Posterior vena cava (tissue), 2 donors: ENCODE data around the gene EFCAB5. TPM values are rescaled to one million over a fixed set of nuclear protein-coding genes. Genes with fewer than 3 reads are reported as not detected.
"Not testable (repeated sequence)": the region's sequence is repeated elsewhere in the genome, so short reads cannot be mapped to it uniquely, and the experiment has no call there.

Experiments used
- DNase-seq: peaks from one replicate; pipeline ENCODE4 v3.0.0-alpha.2; 2020; ENCODE audit warnings: low spot score
- intact Hi-C, 2 donors: fragments of 100-400 bp; cut with DNase I; formaldehyde crosslinking; loops; one replicate each; pipeline versions ENCODE4 v1.14.1 to v1.14.2; 2022 to 2023
- long read RNA-seq, 2 donors: library from polyadenylated mRNA; unstranded; transcript quantifications; one replicate each; pipeline ENCODE4 v2.0.0, GENCODE V29; 2020 to 2021
- total RNA-seq, 2 donors: library from RNA; stranded (reverse); fragmentation: NEBNext Ultra II Directional; extraction: Animal tissue kit (Norgen Biotek cat#: 25700); gene quantifications; one replicate each; pipeline ENCODE4 v1.2.1, GENCODE V29; 2021
- donor health status: DM: yes; HTN: yes; CAD: no.
- donor health status: DM: yes; HTN: yes; CAD: no.

Gene EFCAB5
- 1 to 10 TPM in 1 of 2 donors, under 1 TPM in 1; 0.14 to 1.2 TPM for total RNA-seq
- long read RNA-seq, donor 1, result 0 reads
- long read RNA-seq, donor 2, result 0 reads

DNA sequence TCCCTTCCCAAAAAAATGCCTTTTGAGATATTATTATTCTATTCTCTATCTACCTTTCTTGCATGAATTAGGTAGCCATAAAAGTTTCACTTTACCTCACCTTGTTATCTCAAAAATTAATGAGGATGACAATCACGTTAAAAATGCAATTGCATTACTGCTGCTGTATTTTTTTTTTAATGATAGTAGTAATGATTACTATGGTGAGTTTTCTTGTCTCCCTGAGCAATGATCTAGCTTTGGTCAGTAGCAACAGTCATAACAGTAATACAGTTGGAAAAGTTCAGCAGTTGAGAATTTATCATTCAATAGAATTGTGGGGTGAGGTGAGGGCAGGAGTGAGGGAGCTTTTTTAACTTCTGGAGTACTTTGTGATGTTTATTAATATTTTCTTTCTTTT is at the start of gene EFCAB5:
Gene EFCAB5 (plus strand): TSS at position 301 of the 400 bp plus-strand sequence. CDS start 163 bp downstream, outside the sequence.
- DNase-seq, result no peak
- intact Hi-C loops, result no loop called here

DNA sequence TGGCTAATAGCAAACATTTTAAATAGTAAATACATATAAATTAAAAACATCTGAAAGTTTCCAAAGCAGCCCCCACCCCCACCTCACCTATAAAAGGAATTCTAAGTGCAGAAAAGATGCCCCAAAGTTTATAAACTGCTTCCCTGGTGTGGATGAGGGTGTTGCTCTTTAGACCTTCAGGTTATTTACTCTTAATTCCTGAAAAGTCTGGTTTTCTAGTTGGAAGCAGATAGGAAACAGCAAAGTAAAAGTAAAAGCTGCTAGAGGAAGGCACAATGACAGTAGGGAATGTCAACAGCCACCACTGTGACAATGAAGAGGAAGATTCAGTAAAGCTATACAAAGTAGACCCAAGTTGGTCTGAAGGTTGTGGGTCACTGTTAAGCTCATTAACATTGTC is 49.2 kb upstream of the EFCAB5 start:
- DNase-seq, result no peak

DNA sequence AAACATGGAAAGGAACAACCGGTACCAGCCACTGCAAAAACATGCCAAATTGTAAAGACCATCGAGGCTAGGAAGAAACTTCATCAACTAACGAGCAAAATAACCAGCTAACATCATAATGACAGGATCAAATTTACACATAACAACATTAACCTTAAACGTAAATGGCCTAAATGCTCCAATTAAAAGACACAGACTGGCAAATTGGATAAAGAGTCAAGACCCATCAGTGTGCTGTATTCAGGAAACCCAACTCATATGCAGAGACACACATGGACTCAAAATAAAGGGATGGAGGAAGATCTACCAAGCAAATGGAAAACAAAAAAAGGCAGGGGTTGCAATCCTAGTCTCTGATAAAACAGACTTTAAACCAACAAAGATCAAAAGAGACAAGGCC is 44.3 kb upstream of the EFCAB5 start:
- intact Hi-C loops, result not testable (repeated sequence)

More for the DNA sequence above, 49.2 kb upstream of the EFCAB5 start:
- intact Hi-C loops, result no loop called here

DNA sequence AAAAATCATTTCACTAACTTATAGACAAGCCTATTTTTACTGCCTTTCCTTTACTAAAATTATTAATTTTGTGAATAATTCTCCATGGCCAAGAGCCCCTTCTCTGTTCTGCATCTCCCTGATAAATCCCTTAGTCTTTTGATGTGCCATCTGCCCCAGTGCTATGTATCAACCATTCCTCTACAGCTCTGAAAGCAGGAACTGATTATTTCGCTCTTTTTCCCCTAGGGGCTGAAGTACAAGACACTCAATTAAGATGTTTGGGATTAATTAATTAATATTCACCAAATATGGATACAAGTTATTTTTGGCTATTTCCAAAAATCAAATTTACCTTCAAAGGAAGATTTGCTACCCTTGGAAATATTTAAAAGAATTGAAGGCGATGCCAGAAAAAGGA is 38.0 kb upstream of the EFCAB5 start:
- intact Hi-C loops, result no loop called here
- DNase-seq, result no peak

More for the DNA sequence above, 44.3 kb upstream of the EFCAB5 start:
- not testable (repeated sequence) for DNase-seq

DNA sequence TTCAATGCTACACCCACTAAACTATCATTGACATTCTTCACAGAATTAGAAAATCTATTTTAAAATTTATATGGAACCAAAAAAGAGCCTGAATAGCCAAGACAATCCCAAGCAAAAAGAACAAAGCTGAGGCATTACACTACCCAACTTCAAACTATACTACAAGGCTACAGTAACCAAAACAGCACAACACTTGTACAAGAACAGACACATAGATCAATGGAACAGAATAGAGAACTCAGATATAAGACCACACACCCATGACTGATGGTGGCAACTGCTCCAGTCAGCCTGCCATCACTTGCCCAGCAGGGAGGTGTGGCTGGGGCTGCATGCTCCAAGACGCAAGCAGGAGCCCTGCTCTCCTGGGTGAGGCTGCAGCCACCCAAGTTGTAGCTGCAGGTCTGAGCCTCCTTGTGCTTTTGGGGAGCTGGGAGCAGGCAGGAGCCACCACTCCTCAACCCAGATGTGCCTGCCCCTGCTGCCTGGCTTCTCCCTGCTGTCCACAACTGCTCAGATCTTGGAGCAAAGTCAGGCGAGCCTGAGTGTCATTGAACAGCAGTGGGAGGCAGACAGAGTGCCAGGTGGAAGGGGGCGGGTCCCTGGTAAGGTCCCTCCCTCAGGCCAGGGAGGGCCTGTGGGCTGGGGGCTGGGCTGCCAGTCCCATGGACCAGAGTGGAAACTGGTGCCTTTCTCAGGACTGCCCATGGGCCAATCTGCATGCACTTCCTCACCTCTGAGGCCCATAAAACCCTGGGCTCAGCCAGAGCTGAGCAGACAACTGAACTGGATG is 36.2 kb upstream of the EFCAB5 start:
- DNase-seq, result no peak

DNA sequence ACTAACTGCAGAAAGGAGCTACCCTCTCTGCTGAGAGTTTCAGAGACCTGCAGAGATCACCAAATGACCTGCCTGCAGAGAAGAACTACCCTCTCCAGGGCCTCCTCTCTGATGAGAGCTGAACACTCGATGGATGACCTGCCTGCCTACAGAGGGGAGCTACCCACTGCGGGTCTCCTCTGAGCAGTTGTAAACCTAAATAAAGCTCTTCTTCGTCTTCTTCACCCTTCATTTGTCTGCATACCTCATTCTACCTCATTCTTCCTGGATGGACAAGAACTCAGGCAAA is 35.6 kb upstream of the EFCAB5 start:
- intact Hi-C loops, result no loop called here

More for the DNA sequence above, 36.2 kb upstream of the EFCAB5 start:
- intact Hi-C loops, result no loop called here

DNA sequence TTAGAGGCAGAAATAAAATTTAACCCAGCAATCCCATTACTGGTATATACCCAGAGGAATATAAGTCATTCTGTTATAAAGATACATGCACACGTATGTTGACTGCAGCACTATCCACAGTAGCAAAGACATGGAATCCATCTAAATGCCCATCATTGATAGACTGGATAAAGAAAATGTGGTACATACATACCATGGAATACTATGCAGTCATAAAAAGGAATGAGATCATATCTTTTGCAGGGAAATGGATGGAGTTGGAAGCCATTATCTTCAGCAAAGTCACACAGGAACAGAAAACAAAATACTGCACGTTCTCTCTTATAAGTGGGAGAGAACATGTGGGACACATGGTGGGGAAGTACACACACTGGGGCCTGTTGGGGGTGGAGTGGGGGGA is 34.5 kb upstream of the EFCAB5 start:
- no peak for DNase-seq
- intact Hi-C loops, result no loop called here

More for the DNA sequence above, 35.6 kb upstream of the EFCAB5 start:
- no peak for DNase-seq

DNA sequence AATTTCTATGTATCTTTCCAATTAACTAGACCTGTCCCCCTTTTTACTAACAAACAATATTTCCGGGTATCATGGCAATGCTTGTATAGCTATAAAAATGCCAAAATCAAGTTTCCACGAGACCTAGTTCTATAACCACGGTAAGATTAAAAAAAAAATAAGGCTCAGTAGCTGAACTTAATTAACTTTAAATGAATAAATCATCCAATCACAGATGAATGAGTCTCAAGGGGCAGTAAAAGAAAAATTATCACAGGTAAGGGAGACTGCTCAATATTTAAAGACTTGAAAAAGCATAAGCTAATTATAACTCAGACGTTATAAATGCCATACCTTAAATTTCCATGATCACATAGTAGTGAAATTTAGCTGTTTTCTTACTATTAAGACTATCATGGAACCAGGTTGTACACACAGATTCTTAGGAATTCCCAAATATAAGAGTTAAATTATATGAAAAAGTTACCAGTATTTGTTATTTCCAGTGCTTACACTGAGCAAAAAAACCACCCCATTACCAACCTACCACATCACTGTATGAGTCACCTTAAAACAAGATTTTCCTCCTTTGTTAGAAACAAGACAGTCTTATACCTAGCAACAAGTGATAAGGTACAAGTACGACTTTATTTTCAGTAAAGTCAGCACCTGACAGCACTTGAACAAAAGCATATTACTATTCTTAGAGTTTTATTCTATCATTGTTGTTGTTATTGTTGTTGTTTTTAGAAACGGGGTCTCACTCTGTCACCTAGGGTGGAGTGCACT is 32.0 kb upstream of the EFCAB5 start:
- intact Hi-C loops, result no loop called here
- no peak for DNase-seq

DNA sequence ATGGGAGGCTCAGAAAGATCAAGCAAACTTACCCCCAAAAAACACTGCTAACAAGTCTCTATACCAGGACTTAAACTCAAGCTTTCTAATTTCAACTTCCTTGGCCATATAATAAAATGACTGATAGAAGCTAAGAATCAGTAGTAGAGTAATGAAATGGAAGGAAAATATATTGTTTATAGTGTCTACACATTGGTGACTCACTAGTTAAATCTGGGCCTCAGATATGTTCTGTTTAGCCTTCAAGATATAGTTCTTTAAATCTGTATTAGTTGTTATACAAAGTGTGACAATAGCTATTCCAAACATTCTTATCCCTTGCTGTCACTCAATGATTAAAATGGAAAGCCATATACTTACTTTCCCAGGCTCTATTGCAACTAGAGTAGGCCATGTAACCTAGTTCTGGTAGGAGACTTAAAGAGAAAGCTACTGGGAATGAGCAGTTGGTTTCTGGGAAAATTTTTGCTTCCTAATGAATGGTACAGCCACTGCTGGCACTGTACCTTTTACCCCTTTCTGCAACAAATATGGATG is 29.7 kb upstream of the EFCAB5 start:
- no peak for DNase-seq
- intact Hi-C loops, result no loop called here

DNA sequence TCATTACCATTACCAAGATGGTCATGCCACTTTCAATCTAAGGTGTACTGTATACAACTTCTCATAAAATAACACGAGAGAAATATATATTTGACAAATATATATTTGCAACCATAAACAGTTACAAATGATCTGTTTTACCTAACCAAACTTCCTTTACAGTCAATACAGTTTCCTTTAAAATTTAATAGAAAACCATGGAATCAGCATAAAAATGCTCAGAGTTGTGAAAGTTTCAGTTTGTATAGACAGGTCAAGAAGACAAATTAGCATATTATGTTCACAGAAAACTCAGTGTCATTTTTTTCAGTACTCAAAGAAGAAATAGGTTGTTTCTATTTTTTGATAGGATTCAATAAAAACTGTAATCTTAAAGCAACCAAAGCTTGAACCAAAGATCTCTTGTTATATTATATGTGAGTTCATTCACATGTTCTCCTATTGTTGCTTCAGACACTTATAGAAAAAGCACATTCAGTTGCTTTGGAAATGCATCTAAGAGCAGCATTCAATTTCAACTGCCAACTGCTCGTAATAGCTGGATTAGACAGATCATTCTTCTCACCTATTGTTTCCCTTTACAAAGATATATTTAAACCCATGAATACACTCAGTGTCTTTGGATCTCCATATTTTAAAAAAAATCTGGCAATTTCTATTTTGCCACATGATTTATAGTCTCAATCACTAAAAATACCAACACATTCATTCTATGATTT is 26.5 kb upstream of the EFCAB5 start:
- no peak for DNase-seq
- intact Hi-C loops, result loop anchor here in 1 of 2 donors (5.0 kb wide), 1 partner anchor 1547 kb away; no protein-coding TSS in a partner anchor

DNA sequence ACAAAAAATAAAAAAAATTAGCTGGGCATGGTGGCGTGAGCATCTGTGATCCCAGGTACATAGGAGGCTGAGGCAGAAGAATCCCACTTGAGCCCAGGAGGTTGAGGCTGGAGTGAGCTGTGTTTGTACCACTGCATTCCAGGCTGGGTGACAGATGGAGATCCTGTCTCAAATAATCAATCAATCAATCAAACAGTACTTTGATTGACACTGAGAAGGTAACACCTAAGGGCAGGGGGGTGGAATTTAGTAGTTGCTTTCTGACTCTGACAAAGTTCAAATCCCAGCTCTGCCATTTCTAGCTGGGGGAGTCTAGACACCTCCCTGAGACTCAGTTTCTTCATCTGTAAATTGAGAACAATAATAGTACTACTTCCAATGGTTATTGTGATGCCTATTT is 23.4 kb upstream of the EFCAB5 start:
- DNase-seq, result no peak
- intact Hi-C loops, result loop anchor here in 1 of 2 donors (5.0 kb wide), 1 partner anchor 1544 kb away; no protein-coding TSS in a partner anchor

DNA sequence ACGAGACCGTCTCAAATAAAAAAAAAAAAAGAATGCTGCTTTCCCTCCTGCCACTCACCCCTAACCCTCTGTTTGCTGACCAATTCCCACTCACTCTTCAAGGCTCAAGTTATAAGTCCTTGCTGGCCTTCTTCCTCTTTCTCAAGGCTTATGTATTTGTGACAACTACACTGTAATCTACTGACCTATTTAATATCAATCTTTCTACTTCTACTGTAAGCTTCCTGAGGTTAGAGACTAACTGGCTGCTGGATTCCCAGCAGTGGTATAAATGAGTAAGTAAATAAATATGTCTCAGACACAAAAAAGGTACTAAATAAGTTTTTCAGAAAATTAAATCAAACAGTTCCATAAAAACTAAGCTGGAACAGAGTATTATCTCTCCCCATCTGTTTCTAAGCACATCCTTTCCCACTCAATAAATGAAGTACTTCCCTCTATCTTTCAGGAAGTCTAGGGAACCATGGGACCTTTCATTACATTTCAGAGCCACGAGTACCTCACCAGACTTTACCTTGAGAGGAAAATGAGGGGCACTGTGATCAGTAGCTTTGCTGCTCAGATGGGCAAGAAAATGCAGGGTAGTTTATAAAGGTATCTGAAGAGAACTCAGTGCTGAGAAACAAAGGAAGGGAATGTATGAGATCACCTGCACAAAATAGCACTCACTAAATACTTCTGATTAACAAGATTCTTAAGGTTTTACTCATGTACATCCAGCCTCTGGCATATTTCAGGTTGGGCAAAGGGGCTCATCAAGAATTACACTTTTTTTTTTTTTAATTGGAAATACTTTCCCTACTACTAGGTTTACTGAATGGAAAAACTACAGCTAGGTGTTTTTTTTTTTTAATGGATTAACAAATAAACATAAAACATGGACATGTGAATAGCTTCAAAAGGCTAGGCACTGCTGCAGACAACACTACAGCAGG is 22.2 kb upstream of the EFCAB5 start:
- DNase-seq, result no peak
- intact Hi-C loops, result loop anchor here in 1 of 2 donors (5.0 kb wide), 1 partner anchor 1543 kb away; no protein-coding TSS in a partner anchor

DNA sequence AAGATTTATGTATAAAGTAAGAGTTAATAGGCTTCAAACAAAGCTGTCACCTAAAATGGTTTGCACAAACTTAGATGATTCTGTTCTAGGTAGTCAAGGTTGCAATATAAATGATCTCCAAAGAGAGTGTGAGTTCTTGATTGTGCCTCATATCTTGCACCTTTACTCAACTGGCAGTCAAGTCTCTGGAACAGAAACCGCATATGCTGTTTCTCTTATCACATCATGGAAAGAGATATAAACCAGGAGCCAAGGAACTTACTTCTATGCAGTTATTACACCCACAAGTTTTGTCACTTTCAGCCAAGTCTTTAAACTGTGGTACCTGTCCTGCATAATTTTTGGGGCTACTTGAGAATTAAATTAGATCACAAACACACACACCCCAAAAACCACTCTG is 16.6 kb upstream of the EFCAB5 start:
- intact Hi-C loops, result no loop called here

DNA sequence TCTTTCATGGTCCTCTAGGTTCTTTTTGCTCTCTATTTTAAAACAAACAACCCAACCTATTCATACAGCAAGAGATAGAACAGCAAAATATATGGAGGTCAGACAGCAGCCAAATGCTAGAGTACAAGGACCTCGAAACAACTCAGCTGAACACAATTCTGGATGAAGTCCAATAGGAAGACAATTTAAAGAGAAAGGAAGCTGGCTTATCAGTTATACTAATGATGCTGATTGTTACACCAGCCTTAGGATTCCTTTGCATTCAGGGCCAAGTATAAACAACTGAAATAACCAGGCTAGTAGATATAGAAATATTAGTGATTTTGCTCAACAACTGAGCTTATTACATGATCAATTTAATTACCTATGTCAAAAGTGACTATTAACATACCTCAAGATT is 13.9 kb upstream of the EFCAB5 start:
- intact Hi-C loops, result no loop called here

More for the DNA sequence above, 16.6 kb upstream of the EFCAB5 start:
- DNase-seq, result no peak

DNA sequence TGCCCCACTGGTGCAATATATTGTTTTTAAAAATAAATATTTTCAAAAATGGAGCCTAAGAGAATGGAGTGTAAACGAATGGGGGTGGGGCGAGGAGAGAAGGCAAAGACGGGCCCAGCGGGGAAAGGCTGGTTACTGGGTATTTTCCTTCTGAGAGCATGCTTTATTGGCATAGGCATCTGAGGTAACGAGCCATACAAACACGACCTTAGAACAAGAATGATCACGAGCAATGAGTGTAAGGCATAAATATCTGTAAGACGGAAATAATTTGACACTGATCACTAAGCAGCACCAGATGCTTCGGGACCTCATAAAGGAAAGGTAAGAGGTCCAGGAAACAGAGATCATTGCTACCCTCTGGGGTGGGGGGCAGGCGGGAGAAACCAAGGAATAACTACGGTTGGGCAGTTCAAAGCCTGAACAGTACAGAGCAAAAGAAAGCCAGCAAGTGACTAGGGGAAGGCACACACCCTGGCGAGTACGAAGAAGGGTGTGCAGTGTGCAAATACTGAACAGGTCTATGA is 12.4 kb upstream of the EFCAB5 start:
- DNase-seq, result no peak
- intact Hi-C loops, result no loop called here

More for the DNA sequence above, 13.9 kb upstream of the EFCAB5 start:
- no peak for DNase-seq

DNA sequence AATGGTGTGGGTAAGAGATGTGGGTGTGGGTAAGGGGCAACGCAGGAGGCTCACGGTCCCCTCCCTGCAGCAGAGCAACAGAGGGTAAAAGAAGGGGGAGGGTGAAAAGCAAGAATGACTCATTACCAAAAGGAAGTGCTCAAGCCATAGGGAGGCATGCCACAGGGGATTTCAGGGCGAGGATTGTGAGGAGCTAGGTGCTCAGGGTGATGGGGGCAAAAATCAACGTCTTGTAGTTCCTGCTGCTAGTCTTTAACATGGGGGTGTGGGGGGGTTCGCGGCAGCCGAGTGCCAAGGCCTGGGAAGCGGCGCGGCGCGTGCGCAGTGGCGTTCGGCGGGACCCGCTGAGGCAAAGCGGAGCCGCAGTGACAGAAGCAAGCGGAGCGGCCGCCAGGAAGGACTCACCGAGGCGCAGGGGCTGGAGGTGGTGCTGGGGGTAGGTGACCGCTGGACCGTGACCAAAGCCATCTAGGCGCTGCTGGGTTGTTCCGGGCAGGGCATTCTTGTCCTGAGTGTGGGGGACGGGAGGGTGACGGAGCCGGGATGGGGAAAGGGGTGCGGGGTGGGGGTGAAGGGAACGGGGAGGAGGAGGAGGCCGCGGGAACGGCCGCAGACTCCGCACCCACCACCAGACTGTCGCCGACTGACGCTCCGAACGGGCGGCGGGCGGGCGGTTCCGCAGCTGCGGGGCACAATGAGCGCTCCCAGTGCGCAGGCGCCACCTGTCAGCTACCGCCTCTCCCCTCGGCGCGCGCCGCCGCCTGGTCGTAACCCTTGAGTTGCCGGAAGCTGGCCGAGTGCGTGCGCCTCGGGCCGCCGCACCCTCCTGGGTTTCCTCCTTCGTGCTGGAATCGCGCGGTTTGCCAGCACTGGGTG is 11.7 kb upstream of the EFCAB5 start, which contains the start of gene SSH2:
Gene SSH2 (minus strand): TSS at position 696 of the 876 bp plus-strand sequence. CDS start 228 bp downstream, at position 468.
- intact Hi-C loops, result loop anchor here (5.0 kb wide), 1 partner anchor 122 kb away; no protein-coding TSS in a partner anchor
- peak; percentile 96 for DNase-seq
